Smooth muscle cell (in vitro differentiated cells): ENCODE measurements around the gene RIN3. TPM values are rescaled to one million over a fixed set of nuclear protein-coding genes. Genes with fewer than 3 reads are reported as not detected.

Experiments used
- DNase-seq: peaks from one replicate; lab custom pipeline; 2025; ENCODE audit not compliant: unreplicated experiment; lab: John Stamatoyannopoulos, UW
- H2AFZ ChIP-seq: fragments of 200-600 bp; sonication (generic); 2 replicates; pipeline ENCODE4 v1.6.0; 2016; ENCODE audit warnings: antibody characterized with exemption, low read depth, mild to moderate bottlenecking
- H3F3A ChIP-seq: fragments of 200-600 bp; sonication (generic); 2 replicates; pipeline ENCODE4 v1.6.0; 2017; ENCODE audit warnings: antibody characterized with exemption, low read depth
- H3K27ac ChIP-seq: fragments of 200-600 bp; sonication (generic); 2 replicates; pipeline ENCODE4 v1.5.1; 2016; ENCODE audit warnings: low read depth, mild to moderate bottlenecking
- H3K27me3 ChIP-seq: fragments of 200-600 bp; sonication (generic); 2 replicates; pipeline ENCODE4 v1.6.1; 2016; ENCODE audit warnings: low read depth, mild to moderate bottlenecking
- H3K36me3 ChIP-seq: fragments of 200-600 bp; sonication (generic); 2 replicates; pipeline ENCODE4 v1.5.1; 2016; ENCODE audit warnings: low read depth
- H3K4me1 ChIP-seq: fragments of 200-600 bp; sonication (generic); 2 replicates; pipeline ENCODE4 v1.5.1; 2016; ENCODE audit warnings: low read depth
- H3K4me2 ChIP-seq: fragments of 200-600 bp; sonication (generic); 2 replicates; pipeline ENCODE4 v1.6.0; 2016; ENCODE audit warnings: mild to moderate bottlenecking
- H3K4me3 ChIP-seq: fragments of 200-600 bp; sonication (generic); 2 replicates; pipeline ENCODE4 v1.5.1; 2016; ENCODE audit warnings: mild to moderate bottlenecking
- H3K79me2 ChIP-seq: fragments of 200-600 bp; sonication (generic); 2 replicates; pipeline ENCODE4 v1.6.0; 2016; ENCODE audit warnings: low read depth, mild to moderate bottlenecking
- H3K9ac ChIP-seq: fragments of 200-600 bp; sonication (generic); 2 replicates; pipeline ENCODE4 v1.6.0; 2016; ENCODE audit warnings: low read depth
- H3K9me3 ChIP-seq: fragments of 200-600 bp; sonication (generic); replicated peaks from 2 replicates; pipeline ENCODE4 v1.5.1; 2016; ENCODE audit warnings: low read depth
- H4K20me1 ChIP-seq: fragments of 200-600 bp; sonication (generic); 2 replicates; pipeline ENCODE4 v1.6.0; 2016; ENCODE audit warnings: low read depth
- WGBS: methylation state at CpG from one replicate; pipeline ENCODE4 v1.1.7; 2016; ENCODE audit warnings: low lambda C conversion rate; 5-methylcytosine and 5-hydroxymethylcytosine counted together
- polyA plus RNA-seq: library from polyadenylated mRNA; unstranded; fragments of >200 nt; fragmentation: Nextera tagmentation; extraction: Ambion mirVana; gene quantifications from 2 replicates; pipeline ENCODE4 v1.2.1, GENCODE V29; 2016
- total RNA-seq: library from RNA; depleted of rRNA; stranded (reverse); fragments of >200 nt; gene quantifications from 2 replicates; pipeline ENCODE4 v1.2.3, GENCODE V29; 2014
- TF ChIP-seq, protein P1 (sequence below): fragments of 200-600 bp; sonication (generic); IDR thresholded peaks from 2 replicates; pipeline ENCODE4 v1.5.1; 2017; ENCODE audit warnings: borderline replicate concordance, mild to moderate bottlenecking, antibody characterized with exemption; ENCODE audit not compliant: insufficient read depth, poor library complexity, severe bottlenecking

Gene RIN3
- total and polyA plus RNA-seq, 2 experiments from 2014 or later: 2.7 to 3.8 TPM

DNA sequence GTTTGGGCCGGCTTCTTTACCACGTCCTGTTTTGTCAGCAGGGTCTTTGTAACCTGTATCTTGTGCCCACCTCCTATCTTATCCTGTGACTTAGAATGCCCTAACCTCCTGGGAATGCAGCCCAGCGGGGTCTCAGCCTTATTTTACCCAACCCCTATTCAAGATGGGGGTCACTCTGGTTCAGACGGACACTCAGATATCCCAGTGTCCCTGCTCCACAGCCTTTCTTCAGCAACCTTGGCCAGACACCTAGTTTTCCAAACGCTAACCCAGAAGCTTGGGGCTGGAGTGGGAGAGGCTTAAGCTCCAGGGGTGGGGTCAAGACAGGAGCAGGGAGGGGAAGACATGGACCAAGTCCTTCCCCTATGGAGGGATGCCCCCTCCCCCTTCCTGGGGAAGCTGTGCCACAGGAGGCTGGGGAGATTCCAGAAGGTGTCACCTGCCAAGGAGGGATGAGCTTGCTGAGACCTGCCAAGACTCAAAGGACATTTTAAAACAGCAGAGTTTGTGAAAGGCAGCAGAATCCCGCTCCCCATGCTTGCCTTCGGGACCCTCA lies 62.2 kb downstream of the RIN3 start:
- no peaks in the 10 kb centered on the region for H3F3A ChIP-seq
- H2AFZ ChIP-seq: no peak overlapping the region
- no peaks in the 10 kb centered on the region for H3K9me3 ChIP-seq
- no peak overlapping the region for H3K4me2 ChIP-seq
- H3K4me1 ChIP-seq: no peaks in the 10 kb centered on the region
- H3K9ac ChIP-seq: no peak overlapping the region
- H3K4me3 ChIP-seq: no peak overlapping the region
- H3K36me3 ChIP-seq: no peaks in the 10 kb centered on the region
- no peaks in the 10 kb centered on the region for H3K79me2 ChIP-seq
- DNase-seq: no peak
- TF ChIP-seq, protein P1, sequence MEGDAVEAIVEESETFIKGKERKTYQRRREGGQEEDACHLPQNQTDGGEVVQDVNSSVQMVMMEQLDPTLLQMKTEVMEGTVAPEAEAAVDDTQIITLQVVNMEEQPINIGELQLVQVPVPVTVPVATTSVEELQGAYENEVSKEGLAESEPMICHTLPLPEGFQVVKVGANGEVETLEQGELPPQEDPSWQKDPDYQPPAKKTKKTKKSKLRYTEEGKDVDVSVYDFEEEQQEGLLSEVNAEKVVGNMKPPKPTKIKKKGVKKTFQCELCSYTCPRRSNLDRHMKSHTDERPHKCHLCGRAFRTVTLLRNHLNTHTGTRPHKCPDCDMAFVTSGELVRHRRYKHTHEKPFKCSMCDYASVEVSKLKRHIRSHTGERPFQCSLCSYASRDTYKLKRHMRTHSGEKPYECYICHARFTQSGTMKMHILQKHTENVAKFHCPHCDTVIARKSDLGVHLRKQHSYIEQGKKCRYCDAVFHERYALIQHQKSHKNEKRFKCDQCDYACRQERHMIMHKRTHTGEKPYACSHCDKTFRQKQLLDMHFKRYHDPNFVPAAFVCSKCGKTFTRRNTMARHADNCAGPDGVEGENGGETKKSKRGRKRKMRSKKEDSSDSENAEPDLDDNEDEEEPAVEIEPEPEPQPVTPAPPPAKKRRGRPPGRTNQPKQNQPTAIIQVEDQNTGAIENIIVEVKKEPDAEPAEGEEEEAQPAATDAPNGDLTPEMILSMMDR: no peak
- no peaks in the 10 kb centered on the region for H3K27me3 ChIP-seq
- H3K27ac ChIP-seq: no peak overlapping the region
- H4K20me1 ChIP-seq: no peaks in the 10 kb centered on the region
- 93% methylated on average over 7 of the region's 7 CpGs for WGBS

DNA sequence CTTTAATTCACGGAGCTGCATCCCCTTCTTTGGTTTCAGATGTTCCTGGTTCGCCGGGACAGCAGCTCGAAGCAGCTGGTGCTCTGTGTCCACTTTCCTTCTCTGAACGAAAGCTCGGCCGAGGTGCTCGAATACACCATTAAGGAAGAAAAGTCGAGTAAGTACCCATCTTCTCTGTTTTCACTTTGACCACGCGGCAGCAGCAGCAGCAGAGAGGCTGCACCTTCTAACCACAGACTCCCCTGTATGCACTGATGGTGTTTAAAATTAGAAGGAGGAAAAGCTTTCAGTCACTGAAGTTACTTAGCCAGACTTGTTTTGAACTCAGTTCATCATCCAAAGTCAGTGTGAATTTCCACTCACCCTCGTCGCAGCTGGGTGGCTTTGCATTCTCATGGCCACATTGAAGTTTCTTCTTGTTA lies 63.8 kb downstream of the RIN3 start:
- H3K4me1 ChIP-seq: no peaks in the 10 kb centered on the region
- H3K27me3 ChIP-seq: no peaks in the 10 kb centered on the region
- no peaks in the 10 kb centered on the region for H3F3A ChIP-seq
- H3K36me3 ChIP-seq: no peaks in the 10 kb centered on the region
- DNase-seq: no peak
- no peak overlapping the region for H2AFZ ChIP-seq
- H3K9ac ChIP-seq: no peak overlapping the region
- TF ChIP-seq, protein P1: no peak
- no peak overlapping the region for H3K27ac ChIP-seq
- WGBS: 91% methylated on average over 13 of the region's 13 CpGs
- H3K79me2 ChIP-seq: no peaks in the 10 kb centered on the region
- H3K9me3 ChIP-seq: no peaks in the 10 kb centered on the region
- no peak overlapping the region for H3K4me3 ChIP-seq
- H3K4me2 ChIP-seq: no peak overlapping the region
- H4K20me1 ChIP-seq: no peaks in the 10 kb centered on the region

DNA sequence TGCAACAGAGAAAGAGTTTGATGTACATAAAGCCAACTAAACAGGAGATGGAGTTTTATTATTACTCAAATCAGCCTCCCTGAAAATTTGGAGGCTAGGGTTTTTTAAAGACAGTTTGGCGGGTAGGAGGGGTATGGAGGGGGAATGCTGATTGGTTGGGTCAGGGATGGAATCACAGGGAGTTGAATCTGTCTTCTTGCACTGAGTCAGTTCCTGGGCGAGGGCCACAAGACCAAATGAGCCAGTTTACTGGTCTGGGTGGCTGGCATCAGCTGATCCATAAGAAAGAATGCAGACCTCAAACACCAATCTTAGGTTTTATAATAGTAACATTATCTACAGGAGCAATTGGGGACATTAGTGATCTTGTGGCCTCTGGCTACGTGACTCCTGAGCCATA lies 64.9 kb downstream of the RIN3 start:
- H3K27ac ChIP-seq: no peak overlapping the region
- no peak overlapping the region for H3K4me2 ChIP-seq
- no peak for DNase-seq
- WGBS: 97% methylated on average over 3 of the region's 3 CpGs
- no peaks in the 10 kb centered on the region for H3F3A ChIP-seq
- no peaks in the 10 kb centered on the region for H4K20me1 ChIP-seq
- H3K9me3 ChIP-seq: no peaks in the 10 kb centered on the region
- H3K79me2 ChIP-seq: no peaks in the 10 kb centered on the region
- H3K4me3 ChIP-seq: no peak overlapping the region
- no peak overlapping the region for H3K9ac ChIP-seq
- H2AFZ ChIP-seq: no peak overlapping the region
- TF ChIP-seq, protein P1: no peak
- H3K4me1 ChIP-seq: no peaks in the 10 kb centered on the region
- H3K36me3 ChIP-seq: no peaks in the 10 kb centered on the region
- no peaks in the 10 kb centered on the region for H3K27me3 ChIP-seq

DNA sequence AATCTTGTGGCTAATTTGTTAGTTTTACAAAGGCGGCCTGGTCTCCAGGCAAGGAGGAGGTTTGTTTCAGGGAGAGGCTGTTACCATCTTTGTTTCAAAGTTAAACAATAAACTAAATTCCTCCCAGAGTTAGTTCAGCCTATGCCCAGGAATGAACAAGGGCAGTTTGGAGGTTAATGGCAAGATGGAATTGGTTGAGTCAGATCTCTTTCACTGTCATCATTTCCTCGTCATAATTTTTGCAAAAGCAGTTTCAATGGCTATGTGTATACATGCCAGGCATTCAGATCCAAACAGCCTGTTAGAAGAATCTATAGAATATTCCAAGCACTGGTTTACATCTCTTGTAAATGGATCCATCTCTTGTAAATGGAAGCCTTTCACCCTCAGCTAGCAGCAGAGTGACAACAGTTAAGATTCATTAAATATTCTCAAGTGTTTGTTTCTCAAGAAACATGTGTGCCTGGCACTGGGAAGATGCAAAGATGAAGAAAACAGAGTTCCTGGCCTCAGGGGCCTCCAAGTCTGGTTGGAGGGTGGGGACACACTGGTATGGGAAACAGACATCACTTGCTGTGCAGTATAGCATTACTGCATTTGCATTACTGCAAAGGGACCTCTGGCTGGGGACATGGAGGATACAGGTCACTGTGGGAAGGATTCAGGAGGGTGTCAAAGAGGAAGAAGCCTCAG lies 65.8 kb downstream of the RIN3 start:
- Histone ChIP-seq H3K79me2 (no peaks in the 10 kb centered on the region), H2AFZ (no peak overlapping the region), H3K4me3 (no peak overlapping the region), H3K36me3 (no peaks in the 10 kb centered on the region), H3K4me1 (no peaks in the 10 kb centered on the region), H3K27ac (no peak overlapping the region), H3F3A (no peaks in the 10 kb centered on the region), H3K4me2 (no peak overlapping the region), H3K9me3 (no peaks in the 10 kb centered on the region), H3K9ac (no peak overlapping the region), H4K20me1 (no peaks in the 10 kb centered on the region), H3K27me3 (no peaks in the 10 kb centered on the region)
- WGBS: 95% methylated on average over 2 of the region's 2 CpGs
- no peak for DNase-seq
- TF ChIP-seq, protein P1: no peak
